Astrocyte (in vitro differentiated cells and primary cell): ENCODE measurements around the gene LPIN3. TPM values are rescaled to one million over a fixed set of nuclear protein-coding genes. Genes with fewer than 3 reads are reported as not detected.

Experiments
- DNase-seq: peaks from one replicate; pipeline ENCODE4 v3.0.0-alpha.2; 2010; ENCODE audit warnings: low read depth
- FAIRE-seq: peaks from 2 replicates; lab custom pipeline; 2011; peaks lifted over from hg19 to GRCh38; lab: Jason Lieb, UNC
- H2AFZ ChIP-seq: 2 replicates; pipeline ENCODE4 v1.6.0; 2012; ENCODE audit warnings: low read depth, low read length, inconsistent platforms
- H3K27ac ChIP-seq: 2 replicates; pipeline ENCODE4 v1.5.1; 2011; ENCODE audit warnings: low read depth, low read length, inconsistent platforms
- H3K27me3 ChIP-seq: 2 replicates; pipeline ENCODE4 v1.6.0; 2011; ENCODE audit warnings: low read length, inconsistent platforms; ENCODE audit not compliant: insufficient read depth
- H3K36me3 ChIP-seq: 2 replicates; pipeline ENCODE4 v1.5.1; 2011; ENCODE audit warnings: low read length, inconsistent platforms; ENCODE audit not compliant: insufficient read depth
- H3K4me1 ChIP-seq: 2 replicates; pipeline ENCODE4 v1.5.1; 2011; ENCODE audit warnings: low read length, inconsistent platforms; ENCODE audit not compliant: insufficient read depth
- H3K4me2 ChIP-seq: 2 replicates; pipeline ENCODE4 v1.6.0; 2012; ENCODE audit warnings: low read length, inconsistent platforms
- H3K4me3 ChIP-seq: 2 replicates; pipeline ENCODE4 v1.5.1; 2011; ENCODE audit warnings: low read depth, mild to moderate bottlenecking, low read length, inconsistent platforms; ENCODE audit not compliant: insufficient read depth
- H3K79me2 ChIP-seq: 2 replicates; pipeline ENCODE4 v1.6.0; 2012; ENCODE audit warnings: mild to moderate bottlenecking, low read length, inconsistent platforms; ENCODE audit not compliant: insufficient read depth
- H3K9ac ChIP-seq: 2 replicates; pipeline ENCODE4 v1.6.0; 2012; ENCODE audit warnings: mild to moderate bottlenecking, low read length, inconsistent platforms
- H3K9me3 ChIP-seq: 2 replicates; pipeline ENCODE4 v1.5.1; 2012; ENCODE audit warnings: low read depth, mild to moderate bottlenecking, low read length, inconsistent platforms; ENCODE audit not compliant: insufficient read depth
- H4K20me1 ChIP-seq: 2 replicates; pipeline ENCODE4 v1.6.0; 2012; ENCODE audit warnings: low read length, inconsistent platforms; ENCODE audit not compliant: insufficient read depth
- H3K27ac Mint-ChIP-seq: one replicate; pipeline ENCODE4 v1.8.0; 2021; ENCODE audit warnings: mild to moderate bottlenecking, mixed read lengths; ENCODE audit not compliant: unreplicated experiment
- H3K27me3 Mint-ChIP-seq: one replicate; pipeline ENCODE4 v1.8.0; 2021; ENCODE audit warnings: low read depth, mixed read lengths; ENCODE audit not compliant: unreplicated experiment
- H3K36me3 Mint-ChIP-seq: one replicate; pipeline ENCODE4 v1.8.0; 2021; ENCODE audit warnings: low read depth, mixed read lengths; ENCODE audit not compliant: unreplicated experiment
- H3K4me1 Mint-ChIP-seq: one replicate; pipeline ENCODE4 v1.8.0; 2021; ENCODE audit warnings: low read depth, mixed read lengths; ENCODE audit not compliant: unreplicated experiment
- H3K4me3 Mint-ChIP-seq: one replicate; pipeline ENCODE4 v1.8.0; 2021; ENCODE audit warnings: mild to moderate bottlenecking, moderate library complexity, mixed read lengths; ENCODE audit not compliant: unreplicated experiment
- H3K9me3 Mint-ChIP-seq: one replicate; pipeline ENCODE4 v1.8.0; 2021; ENCODE audit warnings: mild to moderate bottlenecking, mixed read lengths; ENCODE audit not compliant: unreplicated experiment
- EZH2 ChIP-seq: IDR thresholded peaks from 2 replicates; pipeline ENCODE4 v1.6.1; 2012; ENCODE audit warnings: mild to moderate bottlenecking, low read length, inconsistent platforms; ENCODE audit not compliant: insufficient read depth
- total RNA-seq: library from RNA; stranded (reverse); gene quantifications from 2 replicates; pipeline ENCODE4 v1.2.1, GENCODE V29; 2021
- TF ChIP-seq, protein P1 (sequence below): IDR thresholded peaks from 2 replicates; pipeline ENCODE4 v1.5.1; 2011; ENCODE audit warnings: low read depth, mild to moderate bottlenecking, inconsistent platforms, low read length, moderate library complexity; ENCODE audit not compliant: insufficient read depth

The LPIN3 gene
- total RNA-seq, 1 donor from 2014 or later = 18.0 TPM

DNA sequence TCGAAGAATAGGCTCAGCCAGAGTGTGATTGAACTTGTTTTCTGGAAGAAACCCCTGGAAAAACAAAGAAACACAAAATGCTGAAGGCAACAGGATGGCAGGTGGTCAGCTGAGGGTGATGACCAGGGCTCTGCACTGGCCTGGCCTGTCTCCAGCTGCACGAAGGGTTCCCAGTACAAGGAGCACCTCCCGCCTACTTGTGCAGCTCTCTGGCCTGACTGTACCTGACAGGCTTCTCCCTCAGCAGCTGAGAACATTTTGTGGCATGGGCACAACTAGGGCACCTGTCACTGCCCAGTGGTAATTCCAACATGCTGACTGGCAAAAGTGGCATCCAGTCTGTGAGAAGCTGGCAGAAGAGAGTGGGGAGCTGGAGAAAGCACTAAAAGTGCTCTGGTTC lies 64.8 kb downstream of the LPIN3 start:
- DNase-seq (no peak), FAIRE-seq (no peak)
- Histone ChIP-seq H3K4me2 (no peak overlapping the region), H2AFZ (no peak overlapping the region), H3K27ac (no peak overlapping the region), H3K27me3 (no peaks in the 10 kb centered on the region), H3K9me3 (no peaks in the 10 kb centered on the region), H3K4me3 (no peak overlapping the region), H4K20me1 (peaks cover 9% of the 10 kb centered on the region), H3K36me3 (peaks cover 26% of the 10 kb centered on the region), H3K9ac (no peak overlapping the region), H3K79me2 (no peaks in the 10 kb centered on the region), H3K4me1 (no peaks in the 10 kb centered on the region)
- H3K9me3 Mint-ChIP-seq = no peaks in the 10 kb centered on the region
- peaks cover 8% of the 10 kb centered on the region for H3K36me3 Mint-ChIP-seq
- H3K4me1 Mint-ChIP-seq = no peaks in the 10 kb centered on the region
- H3K4me3 Mint-ChIP-seq = no peak overlapping the region
- H3K27ac Mint-ChIP-seq = no peak overlapping the region
- TF ChIP-seq, protein P1, sequence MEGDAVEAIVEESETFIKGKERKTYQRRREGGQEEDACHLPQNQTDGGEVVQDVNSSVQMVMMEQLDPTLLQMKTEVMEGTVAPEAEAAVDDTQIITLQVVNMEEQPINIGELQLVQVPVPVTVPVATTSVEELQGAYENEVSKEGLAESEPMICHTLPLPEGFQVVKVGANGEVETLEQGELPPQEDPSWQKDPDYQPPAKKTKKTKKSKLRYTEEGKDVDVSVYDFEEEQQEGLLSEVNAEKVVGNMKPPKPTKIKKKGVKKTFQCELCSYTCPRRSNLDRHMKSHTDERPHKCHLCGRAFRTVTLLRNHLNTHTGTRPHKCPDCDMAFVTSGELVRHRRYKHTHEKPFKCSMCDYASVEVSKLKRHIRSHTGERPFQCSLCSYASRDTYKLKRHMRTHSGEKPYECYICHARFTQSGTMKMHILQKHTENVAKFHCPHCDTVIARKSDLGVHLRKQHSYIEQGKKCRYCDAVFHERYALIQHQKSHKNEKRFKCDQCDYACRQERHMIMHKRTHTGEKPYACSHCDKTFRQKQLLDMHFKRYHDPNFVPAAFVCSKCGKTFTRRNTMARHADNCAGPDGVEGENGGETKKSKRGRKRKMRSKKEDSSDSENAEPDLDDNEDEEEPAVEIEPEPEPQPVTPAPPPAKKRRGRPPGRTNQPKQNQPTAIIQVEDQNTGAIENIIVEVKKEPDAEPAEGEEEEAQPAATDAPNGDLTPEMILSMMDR = no peak
- TF ChIP-seq EZH2 = no peak
- no peaks in the 10 kb centered on the region for H3K27me3 Mint-ChIP-seq

DNA sequence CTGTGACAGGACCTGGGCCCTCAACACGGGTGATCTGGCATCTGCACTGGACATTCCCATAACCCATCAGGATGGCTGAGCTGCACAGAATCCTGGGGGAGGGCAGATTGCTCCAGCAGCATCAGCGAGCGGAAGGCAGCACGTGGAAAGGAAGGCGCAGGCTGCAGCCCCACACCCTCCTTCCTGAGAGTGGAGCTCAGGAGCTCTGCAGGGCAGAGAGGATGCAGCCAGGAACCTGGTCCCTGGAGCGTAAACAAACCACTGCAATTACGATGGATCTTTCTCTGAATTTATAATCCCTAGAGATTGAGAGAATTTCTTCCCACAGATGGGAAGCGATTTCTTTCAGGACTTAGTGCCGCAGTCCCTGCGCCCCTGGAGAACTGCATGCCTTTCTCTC lies 65.7 kb downstream of the LPIN3 start:
- no peaks in the 10 kb centered on the region for H3K4me1 Mint-ChIP-seq
- Histone ChIP-seq H4K20me1 (peaks cover 11% of the 10 kb centered on the region), H3K27ac (no peak overlapping the region), H3K4me1 (no peaks in the 10 kb centered on the region), H3K4me2 (no peak overlapping the region), H3K27me3 (no peaks in the 10 kb centered on the region), H2AFZ (no peak overlapping the region), H3K79me2 (no peaks in the 10 kb centered on the region), H3K9ac (no peak overlapping the region), H3K9me3 (no peaks in the 10 kb centered on the region), H3K4me3 (no peak overlapping the region), H3K36me3 (peaks cover 26% of the 10 kb centered on the region)
- no peak overlapping the region for H3K4me3 Mint-ChIP-seq
- no peak for TF ChIP-seq EZH2
- TF ChIP-seq, protein P1 = no peak
- no peaks in the 10 kb centered on the region for H3K27me3 Mint-ChIP-seq
- no peak for FAIRE-seq
- no peak overlapping the region for H3K27ac Mint-ChIP-seq
- DNase-seq = no peak
- no peaks in the 10 kb centered on the region for H3K9me3 Mint-ChIP-seq
- peaks cover 10% of the 10 kb centered on the region for H3K36me3 Mint-ChIP-seq

DNA sequence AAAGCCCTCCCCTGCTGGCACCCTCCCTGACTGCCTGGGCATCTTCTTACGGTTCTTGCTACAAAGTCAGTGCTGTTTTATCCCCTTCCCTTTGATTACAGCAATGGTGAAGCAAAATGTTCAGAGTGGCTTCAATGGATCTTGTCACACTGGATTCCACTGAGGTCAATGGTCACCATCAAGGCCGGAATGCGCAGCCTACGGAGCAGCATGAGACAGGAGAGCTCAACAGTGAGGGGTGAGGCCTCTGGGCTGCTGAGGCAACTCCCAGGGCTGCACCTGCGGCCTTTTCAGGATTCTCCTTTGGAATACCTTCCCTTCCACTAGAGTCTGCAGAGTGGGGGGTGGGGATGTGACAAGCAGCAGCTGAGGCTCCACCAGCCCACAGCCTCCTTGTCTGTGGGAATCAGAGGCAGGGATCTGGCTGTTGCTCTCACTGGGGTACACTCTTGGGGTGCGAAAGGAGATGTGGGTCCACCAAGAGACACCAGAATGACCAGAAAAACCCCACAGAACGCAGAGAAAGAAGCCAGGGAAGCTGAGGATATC lies 66.3 kb downstream of the LPIN3 start:
- Mint-ChIP-seq H3K4me3 (no peak overlapping the region), H3K27me3 (no peaks in the 10 kb centered on the region), H3K36me3 (peaks cover 10% of the 10 kb centered on the region), H3K4me1 (no peaks in the 10 kb centered on the region), H3K9me3 (no peaks in the 10 kb centered on the region), H3K27ac (no peak overlapping the region)
- Histone ChIP-seq H3K4me3 (no peak overlapping the region), H3K9ac (no peak overlapping the region), H4K20me1 (peaks cover 11% of the 10 kb centered on the region), H3K27me3 (no peaks in the 10 kb centered on the region), H3K27ac (no peak overlapping the region), H3K9me3 (no peaks in the 10 kb centered on the region), H3K4me2 (no peak overlapping the region), H3K79me2 (no peaks in the 10 kb centered on the region), H2AFZ (no peak overlapping the region), H3K4me1 (no peaks in the 10 kb centered on the region), H3K36me3 (peaks cover 26% of the 10 kb centered on the region)
- DNase-seq = no peak
- no peak for TF ChIP-seq EZH2
- TF ChIP-seq, protein P1 = no peak
- FAIRE-seq = no peak
